Stimulated activated CD8-positive, alpha-beta memory T cell treated with anti-CD3 and anti-CD28 coated beads, Interleukin-15, amount 100 ng/mL, for 48 hours (primary cell): ENCODE measurements around the gene RPN2.
A peak's percentile ranks its signal among the peaks of the same experiment; 100 is the strongest.
"Not testable (repeated sequence)": the region's sequence is repeated elsewhere in the genome, so short reads cannot be mapped to it uniquely, and the experiment has no call there.

Source experiments
- DNase-seq, 2 donors: peaks; one replicate each; pipeline ENCODE4 v3.0.0-alpha.2; 2020; ENCODE audit warnings: low read depth in 2 of 2

The RPN2 gene

GRCh38 chr20:37178839-37179682 lies at the start of gene RPN2, which contains the start of gene MROH8:
Gene RPN2, plus strand, starts transcription at chr20:37179330. Its CDS starts 27 bp downstream, at chr20:37179357.
Gene MROH8, minus strand, starts transcription at chr20:37179548.
- DNase-seq = peak; percentile 93

GRCh38 chr20:37131486-37131885 lies 47.6 kb upstream of the RPN2 start:
- no peak for DNase-seq

- no peak for DNase-seq
These were observed 45.2 kb upstream of the RPN2 start for GRCh38 chr20:37133952-37134351.

- no peak for DNase-seq
These were observed 41.6 kb upstream of the RPN2 start for GRCh38 chr20:37137547-37137946.

GRCh38 chr20:37142708-37143107 lies 36.4 kb upstream of the RPN2 start:
- no peak for DNase-seq

GRCh38 chr20:37144856-37145404 lies 34.2 kb upstream of the RPN2 start:
- no peak for DNase-seq

GRCh38 chr20:37147250-37147649 lies 31.9 kb upstream of the RPN2 start:
- no peak for DNase-seq

GRCh38 chr20:37150864-37151263 lies 28.3 kb upstream of the RPN2 start:
- DNase-seq = not testable (repeated sequence)

GRCh38 chr20:37151529-37151928 lies 27.6 kb upstream of the RPN2 start:
- DNase-seq = no peak

- DNase-seq = no peak
These were observed 26.8 kb upstream of the RPN2 start for GRCh38 chr20:37152284-37152683.

GRCh38 chr20:37154684-37155298 lies 24.3 kb upstream of the RPN2 start:
- no peak for DNase-seq

- no peak for DNase-seq
These were observed 23.1 kb upstream of the RPN2 start for GRCh38 chr20:37155987-37156386.

GRCh38 chr20:37158248-37158647 lies 20.9 kb upstream of the RPN2 start:
- no peak for DNase-seq

GRCh38 chr20:37160683-37161082 lies 18.4 kb upstream of the RPN2 start:
- no peak for DNase-seq

- no peak for DNase-seq
These were observed 17.1 kb upstream of the RPN2 start for GRCh38 chr20:37161830-37162549.

- DNase-seq = no peak
These were observed 16.5 kb upstream of the RPN2 start for GRCh38 chr20:37162646-37163045.

- no peak for DNase-seq
These were observed 15.1 kb upstream of the RPN2 start for GRCh38 chr20:37163832-37164554.

- DNase-seq = no peak
These were observed 14.1 kb upstream of the RPN2 start for GRCh38 chr20:37165031-37165430.

GRCh38 chr20:37166867-37167266 lies 12.3 kb upstream of the RPN2 start:
- no peak for DNase-seq

- no peak for DNase-seq
These were observed 6.3 kb upstream of the RPN2 start for GRCh38 chr20:37172836-37173235.

GRCh38 chr20:37179683-37180524 lies 774 bp downstream of the RPN2 start:
- no peak for DNase-seq
